Astrocyte of the cerebellum (primary cell): ENCODE results near the gene CNBD2.
A peak's percentile ranks its signal among the peaks of the same experiment; 100 is the strongest.
"Not testable (repeated sequence)": the region's sequence is repeated elsewhere in the genome, so short reads cannot be mapped to it uniquely, and the experiment has no call there.

Experiments
- DNase-seq: peaks from one replicate; pipeline ENCODE4 v3.0.0-alpha.2; 2011; ENCODE audit warnings: low read depth
- H3K4me3 ChIP-seq: 2 replicates; pipeline ENCODE4 v1.5.1; 2011; ENCODE audit warnings: mild to moderate bottlenecking, low read depth, low read length, moderate library complexity
- in situ Hi-C: cut with HindIII; loops from 2 replicates; pipeline ENCODE4 v1.10.0; 2017; ENCODE audit warnings: low sequenced_read_pairs
- TF ChIP-seq, protein P1 (sequence below): IDR thresholded peaks from 2 replicates; pipeline ENCODE4 v1.5.1; 2012; ENCODE audit warnings: low read length, low read depth, moderate library complexity, mild to moderate bottlenecking; ENCODE audit errors: missing control alignments

Gene CNBD2

DNA sequence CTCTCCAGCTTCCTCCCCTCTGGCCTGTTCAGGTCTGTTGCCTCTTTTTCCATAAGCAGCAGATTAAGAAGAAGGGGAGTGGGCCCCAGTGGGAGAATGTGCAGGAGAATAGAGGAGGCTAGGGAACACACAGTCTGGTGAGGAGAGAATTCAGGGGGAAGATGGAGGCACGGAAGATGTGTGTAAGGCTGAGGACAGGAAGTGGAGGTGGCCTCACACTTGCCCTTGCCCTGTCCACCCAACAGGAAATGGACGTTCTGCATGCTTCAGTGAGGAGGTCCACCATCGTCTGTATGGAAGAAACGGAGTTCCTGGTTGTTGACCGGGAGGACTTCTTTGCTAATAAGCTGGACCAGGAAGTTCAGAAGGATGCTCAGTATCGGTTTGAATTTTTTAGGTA is 16.0 kb downstream of the CNBD2 start:
- no peak overlapping the region for H3K4me3 ChIP-seq
- DNase-seq, result no peak
- TF ChIP-seq, protein P1, sequence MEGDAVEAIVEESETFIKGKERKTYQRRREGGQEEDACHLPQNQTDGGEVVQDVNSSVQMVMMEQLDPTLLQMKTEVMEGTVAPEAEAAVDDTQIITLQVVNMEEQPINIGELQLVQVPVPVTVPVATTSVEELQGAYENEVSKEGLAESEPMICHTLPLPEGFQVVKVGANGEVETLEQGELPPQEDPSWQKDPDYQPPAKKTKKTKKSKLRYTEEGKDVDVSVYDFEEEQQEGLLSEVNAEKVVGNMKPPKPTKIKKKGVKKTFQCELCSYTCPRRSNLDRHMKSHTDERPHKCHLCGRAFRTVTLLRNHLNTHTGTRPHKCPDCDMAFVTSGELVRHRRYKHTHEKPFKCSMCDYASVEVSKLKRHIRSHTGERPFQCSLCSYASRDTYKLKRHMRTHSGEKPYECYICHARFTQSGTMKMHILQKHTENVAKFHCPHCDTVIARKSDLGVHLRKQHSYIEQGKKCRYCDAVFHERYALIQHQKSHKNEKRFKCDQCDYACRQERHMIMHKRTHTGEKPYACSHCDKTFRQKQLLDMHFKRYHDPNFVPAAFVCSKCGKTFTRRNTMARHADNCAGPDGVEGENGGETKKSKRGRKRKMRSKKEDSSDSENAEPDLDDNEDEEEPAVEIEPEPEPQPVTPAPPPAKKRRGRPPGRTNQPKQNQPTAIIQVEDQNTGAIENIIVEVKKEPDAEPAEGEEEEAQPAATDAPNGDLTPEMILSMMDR, result no peak
- in situ Hi-C loops, result loop anchor here (5.0 kb wide), 1 partner anchor 98 kb away; no protein-coding TSS in a partner anchor

DNA sequence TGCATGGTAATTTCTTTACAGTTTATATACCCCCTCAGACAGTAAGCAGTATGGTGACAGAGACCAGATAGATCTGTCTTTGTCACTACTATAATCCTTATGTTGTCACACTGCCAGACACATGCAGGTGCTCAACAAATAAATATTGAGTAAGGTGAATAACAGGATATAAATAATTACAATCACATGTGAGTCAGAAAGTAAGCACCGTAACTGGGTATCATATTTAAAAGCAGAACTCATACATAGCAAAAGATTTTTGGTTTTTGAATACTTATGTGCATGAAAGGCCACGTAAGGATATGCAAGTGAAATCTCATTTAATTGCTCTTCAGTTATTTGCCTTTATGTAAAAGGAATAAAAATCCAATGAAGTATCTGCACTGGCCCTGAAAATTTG is 17.4 kb downstream of the CNBD2 start:
- TF ChIP-seq, protein P1, result no peak
- no peak overlapping the region for H3K4me3 ChIP-seq
- no peak for DNase-seq
- in situ Hi-C loops, result no loop called here

DNA sequence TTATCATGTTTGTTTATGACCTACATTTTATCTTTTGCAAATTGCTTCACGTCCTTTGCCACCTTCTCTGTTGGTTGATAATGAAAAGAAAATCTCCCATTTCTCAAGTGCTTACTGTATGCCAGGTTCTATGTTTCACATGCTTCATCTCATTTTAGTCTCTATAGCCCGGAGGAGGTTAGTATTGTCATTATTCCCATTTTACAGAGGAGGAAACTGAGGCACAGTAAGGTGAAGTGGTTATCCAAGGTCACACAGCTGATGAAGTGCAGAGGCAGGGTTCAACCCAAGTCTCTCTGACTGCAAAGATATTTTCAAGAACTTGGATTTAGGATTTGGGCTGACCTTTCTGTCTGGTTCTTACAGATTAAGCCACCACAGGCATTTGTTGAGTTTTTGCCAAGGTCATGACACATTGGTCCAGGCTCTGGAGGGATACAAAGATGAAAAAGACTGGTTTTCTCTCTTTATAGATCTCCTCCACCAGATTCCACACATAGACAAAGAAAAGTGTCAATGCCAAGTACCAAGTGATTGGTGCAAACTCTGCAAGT is 20.6 kb downstream of the CNBD2 start:
- H3K4me3 ChIP-seq, result no peak overlapping the region
- in situ Hi-C loops, result no loop called here
- no peak for DNase-seq
- TF ChIP-seq, protein P1, result no peak

DNA sequence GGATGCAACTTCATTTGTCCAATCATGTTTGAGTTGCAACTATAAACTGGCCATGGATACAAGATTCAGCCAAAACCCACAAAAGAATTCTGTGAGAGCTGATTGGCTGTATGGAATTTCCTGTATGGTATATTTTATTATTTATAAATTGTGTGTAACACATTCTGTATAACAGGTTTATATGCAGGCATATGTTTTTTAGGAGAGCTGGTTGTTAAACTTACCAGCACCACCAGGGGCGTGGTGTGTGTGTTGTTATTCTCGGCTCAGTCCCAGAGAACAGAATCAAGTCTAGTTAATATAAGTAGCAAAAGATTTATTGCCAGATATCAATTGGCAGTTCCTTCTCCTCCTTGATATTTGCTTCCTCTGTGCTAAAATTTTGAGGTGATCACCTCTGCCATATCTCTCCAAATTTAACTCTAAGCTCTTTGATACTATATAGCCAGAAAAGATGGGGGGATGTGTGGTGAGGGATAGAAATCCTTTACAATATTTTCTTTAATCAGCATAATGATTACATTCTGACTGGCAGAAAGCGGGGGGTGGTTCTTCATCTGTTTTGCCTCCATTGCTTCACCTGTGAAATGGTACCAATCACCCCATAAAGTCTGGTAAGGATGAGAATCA is 22.9 kb downstream of the CNBD2 start:
- DNase-seq, result peak; percentile 22
- in situ Hi-C loops, result no loop called here
- TF ChIP-seq, protein P1, result peak; percentile 66
- no peak overlapping the region for H3K4me3 ChIP-seq

DNA sequence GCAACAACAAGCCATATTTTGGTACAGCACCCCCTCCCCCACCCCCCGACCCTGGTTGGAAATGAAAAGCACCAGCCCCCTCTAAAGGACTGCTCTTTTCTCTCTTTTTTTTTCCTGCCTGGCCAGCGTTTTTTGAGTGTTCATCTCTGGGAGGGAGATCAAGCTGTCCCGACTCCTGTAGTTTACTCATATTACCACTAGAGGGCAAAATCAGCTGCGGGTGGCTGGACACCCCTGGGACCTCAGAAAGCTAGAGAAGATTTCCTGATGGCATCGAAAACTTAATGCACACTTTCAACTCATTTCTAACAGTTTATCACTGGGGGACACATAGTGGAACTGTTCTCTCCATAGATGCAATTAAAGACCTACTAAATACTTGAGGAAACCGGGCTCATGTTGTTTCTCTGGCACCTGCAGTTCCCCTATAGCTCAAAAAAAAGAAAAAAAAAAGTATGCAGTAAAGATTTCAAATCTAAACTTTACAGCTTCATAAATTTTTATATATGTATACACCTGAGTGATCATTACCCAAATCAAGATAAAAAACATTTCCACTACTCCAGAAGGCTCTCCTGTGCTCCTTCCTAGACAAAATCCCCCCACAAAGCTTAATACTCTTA is 24.4 kb downstream of the CNBD2 start:
- peak; percentile 22 for DNase-seq
- TF ChIP-seq, protein P1, result peak; percentile 91
- in situ Hi-C loops, result no loop called here
- H3K4me3 ChIP-seq, result no peak overlapping the region

DNA sequence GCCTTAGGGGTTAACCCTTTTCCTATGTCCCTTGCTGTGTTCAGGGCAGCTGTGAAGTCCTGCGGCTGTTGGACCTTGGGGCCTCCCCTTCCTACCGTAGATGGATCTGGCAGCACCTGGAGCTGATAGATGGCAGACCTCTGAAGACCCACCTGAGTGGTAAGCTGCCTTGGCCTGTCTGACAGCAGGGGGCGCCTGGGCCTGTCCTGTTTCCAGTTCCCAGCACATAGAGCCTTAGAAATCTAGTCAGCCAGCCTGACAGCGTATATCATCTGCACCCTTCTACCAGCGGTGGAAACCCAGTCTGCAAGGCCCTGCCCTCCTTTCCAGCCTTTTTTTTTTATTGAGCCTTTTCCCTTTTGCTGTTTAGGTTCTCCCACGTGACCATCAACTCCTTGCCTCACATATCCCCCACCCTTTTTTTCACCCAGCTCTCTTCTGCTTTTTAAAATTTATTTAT is 26.6 kb downstream of the CNBD2 start:
- peak; percentile 69 for DNase-seq
- TF ChIP-seq, protein P1, result peak; percentile 93
- in situ Hi-C loops, result no loop called here
- no peak overlapping the region for H3K4me3 ChIP-seq

DNA sequence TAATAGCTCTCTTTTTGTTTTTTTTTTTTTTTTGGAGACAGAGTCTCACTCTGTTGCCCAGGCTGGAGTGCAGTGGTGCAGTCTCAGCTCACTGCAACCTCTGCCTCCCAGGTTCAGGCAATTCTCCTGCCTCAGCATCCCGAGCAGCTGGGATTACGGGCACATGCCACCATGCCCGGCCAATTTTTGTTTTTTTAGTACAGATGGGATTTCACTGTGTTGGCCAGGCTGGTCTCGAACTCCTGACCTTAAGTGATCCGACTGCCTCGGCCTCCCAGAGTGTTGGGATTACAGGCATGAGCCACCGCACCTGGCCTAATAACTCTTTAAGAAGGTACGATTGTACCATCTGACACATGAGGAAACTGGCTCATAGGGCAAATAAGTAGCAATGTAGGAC is 28.1 kb downstream of the CNBD2 start:
- DNase-seq, in situ Hi-C loops: not testable (repeated sequence)

DNA sequence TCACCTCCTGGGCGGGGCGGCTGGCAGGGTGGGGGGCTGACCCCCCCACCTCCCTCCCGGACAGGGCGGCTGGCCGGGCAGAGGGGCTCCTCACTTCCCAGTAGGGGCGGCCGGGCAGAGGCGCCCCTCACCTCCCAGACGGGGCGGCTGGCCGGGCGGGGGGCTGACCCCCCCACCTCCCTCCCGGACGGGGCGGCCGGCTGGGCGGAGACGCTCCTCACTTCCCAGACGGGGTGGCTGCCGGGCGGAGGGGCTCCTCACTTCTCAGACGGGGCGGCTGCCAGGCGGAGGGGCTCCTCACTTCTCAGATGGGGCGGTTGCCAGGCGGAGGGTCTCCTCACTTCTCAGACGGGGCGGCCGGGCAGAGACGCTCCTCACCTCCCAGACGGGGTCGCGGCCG is 32.9 kb downstream of the CNBD2 start:
- H3K4me3 ChIP-seq, in situ Hi-C loops, DNase-seq: not testable (repeated sequence)

More for the DNA sequence above, 28.1 kb downstream of the CNBD2 start:
- H3K4me3 ChIP-seq, result not testable (repeated sequence)
